ENCODE data around the gene CLN5. TPM values are rescaled to one million over a fixed set of nuclear protein-coding genes. Genes with fewer than 3 reads are reported as not detected.
"Not testable (repeated sequence)": the region's sequence is repeated elsewhere in the genome, so short reads cannot be mapped to it uniquely, and the experiment has no call there.

Gene CLN5
- total RNA-seq, 4 donors from 2014 or later: 9.1 to 24.3 (median 21.6) TPM

DNA sequence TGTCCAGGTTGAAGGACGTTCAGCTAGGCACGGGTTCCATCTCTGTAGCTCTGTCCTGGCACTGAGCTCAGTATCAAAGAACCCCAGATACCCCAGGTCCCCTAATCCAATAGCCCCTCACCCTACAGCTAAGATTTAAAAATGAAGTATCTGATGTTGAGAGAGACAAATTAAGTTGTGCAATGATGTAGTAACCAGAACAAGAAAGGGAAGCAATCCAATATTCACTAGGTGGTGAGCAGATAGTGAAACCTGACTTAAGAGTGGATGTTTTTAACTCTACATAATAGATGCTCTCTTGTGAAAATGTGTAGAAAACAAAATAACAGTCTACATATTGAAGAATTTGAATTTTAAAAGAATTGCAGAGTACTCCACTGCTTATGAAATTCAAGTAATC lies 41.8 kb upstream of the CLN5 start:
- Histone ChIP-seq H3K4me3 (no peak overlapping the region), H3K4me1 (no peaks in the 10 kb centered on the region), H3K9me3 (no peaks in the 10 kb centered on the region), H3K36me3 (no peaks in the 10 kb centered on the region), H3K27ac (no peak overlapping the region), H3K27me3 (no peaks in the 10 kb centered on the region)
- DNase-seq: no peak
- TF ChIP-seq, protein P1, sequence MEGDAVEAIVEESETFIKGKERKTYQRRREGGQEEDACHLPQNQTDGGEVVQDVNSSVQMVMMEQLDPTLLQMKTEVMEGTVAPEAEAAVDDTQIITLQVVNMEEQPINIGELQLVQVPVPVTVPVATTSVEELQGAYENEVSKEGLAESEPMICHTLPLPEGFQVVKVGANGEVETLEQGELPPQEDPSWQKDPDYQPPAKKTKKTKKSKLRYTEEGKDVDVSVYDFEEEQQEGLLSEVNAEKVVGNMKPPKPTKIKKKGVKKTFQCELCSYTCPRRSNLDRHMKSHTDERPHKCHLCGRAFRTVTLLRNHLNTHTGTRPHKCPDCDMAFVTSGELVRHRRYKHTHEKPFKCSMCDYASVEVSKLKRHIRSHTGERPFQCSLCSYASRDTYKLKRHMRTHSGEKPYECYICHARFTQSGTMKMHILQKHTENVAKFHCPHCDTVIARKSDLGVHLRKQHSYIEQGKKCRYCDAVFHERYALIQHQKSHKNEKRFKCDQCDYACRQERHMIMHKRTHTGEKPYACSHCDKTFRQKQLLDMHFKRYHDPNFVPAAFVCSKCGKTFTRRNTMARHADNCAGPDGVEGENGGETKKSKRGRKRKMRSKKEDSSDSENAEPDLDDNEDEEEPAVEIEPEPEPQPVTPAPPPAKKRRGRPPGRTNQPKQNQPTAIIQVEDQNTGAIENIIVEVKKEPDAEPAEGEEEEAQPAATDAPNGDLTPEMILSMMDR (IDR thresholded peaks at IDR 0.05): no peak
- TF ChIP-seq POLR2A (IDR thresholded peaks at IDR 0.05): no peak

DNA sequence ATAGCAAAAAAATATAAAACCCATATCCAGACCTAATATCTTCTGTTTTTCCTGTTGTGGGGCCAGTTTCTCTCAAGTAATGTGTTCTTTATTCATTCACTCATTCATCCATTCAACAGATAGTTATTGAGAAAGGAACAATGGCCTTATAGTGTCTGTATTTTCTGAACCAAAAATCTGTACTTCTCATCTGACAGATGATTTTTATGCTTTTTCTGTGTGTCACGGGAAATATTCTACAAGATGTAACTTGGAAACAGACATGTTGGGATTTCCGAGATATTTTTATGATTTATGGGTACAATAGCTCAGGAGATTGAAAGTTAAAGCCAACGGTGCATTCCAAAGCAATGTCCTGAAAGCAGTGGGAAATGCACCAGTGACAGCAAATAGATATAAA lies 37.9 kb upstream of the CLN5 start:
- H3K27me3 ChIP-seq: no peaks in the 10 kb centered on the region
- TF ChIP-seq, protein P1 (IDR thresholded peaks at IDR 0.05): no peak
- TF ChIP-seq POLR2A (IDR thresholded peaks at IDR 0.05): no peak
- DNase-seq: no peak
- no peak overlapping the region for H3K27ac ChIP-seq
- no peaks in the 10 kb centered on the region for H3K36me3 ChIP-seq
- no peaks in the 10 kb centered on the region for H3K9me3 ChIP-seq
- H3K4me3 ChIP-seq: no peak overlapping the region
- no peaks in the 10 kb centered on the region for H3K4me1 ChIP-seq

DNA sequence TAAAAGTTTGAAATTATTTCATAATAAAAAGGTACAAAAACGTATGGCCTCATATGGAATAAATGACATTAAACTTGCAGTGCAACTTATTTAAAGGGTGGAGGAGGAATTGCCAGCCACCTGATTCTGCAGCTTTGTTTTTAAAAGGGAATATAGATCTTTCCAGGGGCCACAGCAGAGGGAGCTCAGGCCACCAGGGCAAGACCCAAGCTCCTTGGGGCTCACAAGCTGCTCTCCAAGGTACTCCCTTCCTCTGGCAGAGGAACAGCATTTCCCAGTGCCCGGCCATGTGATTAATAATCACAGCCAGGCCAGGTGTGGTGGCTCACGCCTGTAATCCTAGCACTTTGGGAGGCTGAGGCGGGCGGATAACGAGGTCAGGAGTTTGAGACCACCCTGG lies 37.3 kb upstream of the CLN5 start:
- Histone ChIP-seq H3K27ac (no peak overlapping the region), H3K4me3 (no peak overlapping the region), H3K4me1 (no peaks in the 10 kb centered on the region), H3K27me3 (no peaks in the 10 kb centered on the region), H3K36me3 (no peaks in the 10 kb centered on the region), H3K9me3 (peaks cover 0 to 4% (median under 1%) of the 10 kb centered on the region in 4 donors)
- TF ChIP-seq, protein P1 (IDR thresholded peaks at IDR 0.05): no peak
- TF ChIP-seq POLR2A (IDR thresholded peaks at IDR 0.05): no peak
- no peak for DNase-seq

DNA sequence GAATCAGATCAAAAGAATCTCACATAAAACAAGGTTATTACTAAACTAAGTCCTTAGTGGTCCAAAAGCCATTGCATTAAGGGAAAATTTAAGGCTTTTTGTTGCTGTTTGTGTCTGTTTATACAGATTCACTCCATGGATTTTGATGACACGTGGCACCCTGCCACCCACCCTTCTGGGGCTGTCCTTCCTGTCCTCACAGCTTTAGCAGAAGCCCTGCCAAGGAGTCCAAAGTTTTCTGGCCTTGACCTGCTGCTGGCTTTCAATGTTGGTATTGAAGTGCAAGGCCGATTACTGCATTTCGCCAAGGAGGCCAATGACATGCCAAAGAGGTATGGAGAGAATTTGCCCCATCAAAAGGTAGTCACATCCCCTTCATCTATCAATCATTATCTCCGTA lies 36.7 kb upstream of the CLN5 start:
- Histone ChIP-seq H3K27me3 (no peaks in the 10 kb centered on the region), H3K27ac (no peak overlapping the region), H3K36me3 (no peaks in the 10 kb centered on the region), H3K9me3 (peaks cover 0 to 10% (median 4%) of the 10 kb centered on the region in 4 donors), H3K4me3 (no peak overlapping the region), H3K4me1 (no peaks in the 10 kb centered on the region)
- DNase-seq: no peak
- no peak for TF ChIP-seq POLR2A (IDR thresholded peaks at IDR 0.05)
- TF ChIP-seq, protein P1 (IDR thresholded peaks at IDR 0.05): no peak

DNA sequence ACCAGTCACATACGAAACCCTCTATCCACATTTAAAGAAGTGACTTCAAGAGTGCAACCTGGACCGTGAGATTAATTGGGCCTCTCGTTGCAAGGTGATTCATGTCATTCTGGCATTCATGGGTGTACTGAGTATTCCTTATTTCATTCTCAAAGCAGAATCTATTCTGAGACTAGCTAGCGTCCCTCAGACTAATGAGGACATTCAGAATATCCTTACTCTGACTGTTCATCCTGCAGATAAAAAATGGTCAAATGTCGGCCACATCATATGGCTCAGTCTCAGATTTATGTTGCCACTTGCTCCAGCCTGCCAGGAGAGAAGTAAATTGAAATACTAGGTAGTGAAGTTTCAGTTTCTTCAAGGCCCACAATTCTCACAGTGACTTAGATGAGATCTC lies 36.2 kb upstream of the CLN5 start:
- Histone ChIP-seq H3K4me1 (no peaks in the 10 kb centered on the region), H3K27me3 (no peaks in the 10 kb centered on the region), H3K36me3 (no peaks in the 10 kb centered on the region), H3K9me3 (peaks cover 0 to 12% (median 5%) of the 10 kb centered on the region in 4 donors), H3K27ac (no peak overlapping the region), H3K4me3 (no peak overlapping the region)
- no peak for TF ChIP-seq POLR2A (IDR thresholded peaks at IDR 0.05)
- TF ChIP-seq, protein P1 (IDR thresholded peaks at IDR 0.05): no peak
- DNase-seq: no peak

DNA sequence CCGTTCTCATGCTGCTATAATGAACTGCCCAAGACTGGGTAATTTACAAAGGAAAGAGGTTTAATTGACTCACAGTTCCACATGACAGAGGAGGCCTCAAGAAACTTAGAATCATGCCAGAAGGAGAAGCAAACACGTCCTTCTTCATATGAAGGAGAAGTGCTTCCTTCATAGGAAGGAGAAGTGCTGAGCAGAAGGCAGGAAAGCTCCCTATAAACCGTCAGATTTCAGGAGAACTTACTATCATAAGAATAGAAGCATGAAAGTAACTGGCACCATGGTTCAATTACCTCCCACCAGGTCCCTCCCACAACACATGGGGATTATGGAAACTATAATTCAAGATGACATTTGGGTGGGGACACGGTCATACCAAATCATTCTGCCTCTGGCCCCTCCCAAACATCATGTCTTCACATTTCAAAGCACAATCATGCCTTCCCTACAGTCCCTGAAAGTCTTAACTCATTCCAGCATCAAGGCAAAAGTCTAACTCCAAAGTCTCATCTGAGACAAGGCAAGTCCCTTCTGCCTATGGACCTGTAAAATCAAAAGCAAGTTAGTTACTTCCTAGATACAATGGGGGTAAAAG lies 32.9 kb upstream of the CLN5 start:
- no peaks in the 10 kb centered on the region for H3K27me3 ChIP-seq
- no peaks in the 10 kb centered on the region for H3K4me1 ChIP-seq
- DNase-seq: no peak
- no peak overlapping the region for H3K27ac ChIP-seq
- TF ChIP-seq POLR2A (IDR thresholded peaks at IDR 0.05): no peak
- TF ChIP-seq, protein P1 (IDR thresholded peaks at IDR 0.05): no peak
- H3K4me3 ChIP-seq: no peak overlapping the region
- peaks cover 0 to 12% (median 5%) of the 10 kb centered on the region in 4 donors for H3K9me3 ChIP-seq
- H3K36me3 ChIP-seq: no peaks in the 10 kb centered on the region

DNA sequence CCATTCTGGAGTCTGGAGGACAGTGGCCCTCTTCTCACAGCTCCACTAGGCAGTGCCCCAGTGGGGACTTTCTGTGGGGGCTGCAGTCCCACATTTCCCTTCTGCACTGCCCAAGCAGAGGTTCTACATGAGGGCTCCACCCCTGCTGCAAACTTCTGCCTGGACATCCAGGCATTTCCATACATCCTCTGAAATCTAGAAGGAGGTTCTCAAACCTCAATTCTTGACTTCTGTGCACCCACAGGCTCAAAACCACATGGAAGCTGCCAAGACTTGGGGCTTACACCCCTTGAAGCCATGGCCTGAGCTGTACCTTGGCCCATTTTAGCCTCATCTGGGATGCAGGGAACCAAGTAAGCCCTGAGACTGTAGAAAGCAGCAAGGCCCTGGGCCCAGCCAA lies 32.1 kb upstream of the CLN5 start:
- H3K4me1 ChIP-seq, H3K27ac ChIP-seq, DNase-seq, H3K27me3 ChIP-seq, H3K4me3 ChIP-seq, H3K36me3 ChIP-seq: not testable (repeated sequence)
- peaks cover 0 to 12% (median 5%) of the 10 kb centered on the region in 4 donors for H3K9me3 ChIP-seq

All from Peyer's patch (tissue), 4 donors.